Kidney glomerular epithelial cell (primary cell): ENCODE results near the gene FGF18.
A peak's percentile ranks its signal among the peaks of the same experiment; 100 is the strongest.

Experiments used
- DNase-seq: peaks from one replicate; lab custom pipeline; 2025; lab: John Stamatoyannopoulos, UW

The FGF18 gene

DNA sequence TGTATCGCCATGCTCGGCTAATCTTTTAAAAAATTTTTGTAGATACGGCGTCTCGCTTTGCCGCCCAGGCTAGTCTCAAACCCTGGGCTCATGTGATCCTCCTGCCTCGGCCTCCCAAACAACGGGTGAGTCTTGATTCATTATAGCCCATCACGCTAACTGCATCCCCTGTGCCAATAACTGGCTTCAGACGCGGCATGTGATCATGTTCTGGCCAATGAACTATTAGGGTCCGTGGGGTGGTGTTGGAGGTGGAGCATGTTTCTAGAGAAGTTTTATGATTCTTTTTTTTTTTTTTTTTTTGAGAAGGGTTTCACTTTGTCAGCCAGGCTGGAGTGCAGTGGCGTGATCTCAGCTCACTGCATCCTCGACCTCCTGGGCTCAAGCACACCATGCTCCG lies 51.0 kb downstream of the FGF18 start:
- DNase-seq, result no peak

DNA sequence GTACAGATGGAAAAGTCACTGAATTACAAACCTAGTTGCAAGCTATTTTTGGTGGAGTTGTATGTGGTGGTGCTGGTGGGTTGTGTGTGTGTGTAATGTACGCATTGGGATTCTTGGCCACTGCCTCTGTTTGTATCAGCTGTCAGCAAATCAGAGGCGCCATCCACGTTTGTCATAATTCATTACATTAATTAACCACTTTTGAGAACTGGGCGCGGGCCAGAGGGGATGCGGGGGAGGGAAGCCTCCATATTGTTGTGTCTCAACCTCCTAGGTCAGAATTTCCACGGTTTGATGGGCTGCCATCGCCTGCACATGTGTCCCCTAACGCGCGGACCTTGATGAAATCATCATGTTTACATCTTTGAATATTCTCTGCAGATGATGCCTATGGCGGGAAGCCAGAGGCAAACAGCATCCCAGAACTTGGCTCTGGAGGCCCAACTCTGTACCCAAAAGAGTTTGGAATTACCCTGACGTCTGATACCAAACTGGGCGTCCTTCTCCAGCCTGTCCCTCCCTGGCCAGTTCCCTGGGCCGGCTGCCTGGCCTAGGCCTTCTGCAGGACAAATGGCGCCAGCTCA lies 54.9 kb downstream of the FGF18 start:
- no peak for DNase-seq

DNA sequence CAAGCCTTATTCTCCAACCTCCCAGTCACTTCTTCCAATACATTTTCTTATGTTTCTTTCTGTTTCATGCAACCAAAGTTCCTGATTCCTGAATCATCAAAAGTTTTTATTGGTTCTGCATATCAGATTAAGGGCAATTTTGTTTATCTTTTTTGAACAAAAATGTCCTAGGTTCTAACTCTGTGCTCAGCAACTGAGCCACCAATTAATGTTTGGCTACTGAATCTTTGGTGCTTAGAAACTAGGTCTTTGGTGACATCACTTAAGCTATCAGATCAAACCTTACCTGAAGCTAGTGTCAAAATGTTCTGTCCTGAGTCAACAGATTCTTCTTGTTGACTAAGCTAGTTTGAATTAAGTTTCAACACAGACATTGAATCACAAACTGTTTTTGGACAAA lies 56.1 kb downstream of the FGF18 start:
- DNase-seq, result no peak

DNA sequence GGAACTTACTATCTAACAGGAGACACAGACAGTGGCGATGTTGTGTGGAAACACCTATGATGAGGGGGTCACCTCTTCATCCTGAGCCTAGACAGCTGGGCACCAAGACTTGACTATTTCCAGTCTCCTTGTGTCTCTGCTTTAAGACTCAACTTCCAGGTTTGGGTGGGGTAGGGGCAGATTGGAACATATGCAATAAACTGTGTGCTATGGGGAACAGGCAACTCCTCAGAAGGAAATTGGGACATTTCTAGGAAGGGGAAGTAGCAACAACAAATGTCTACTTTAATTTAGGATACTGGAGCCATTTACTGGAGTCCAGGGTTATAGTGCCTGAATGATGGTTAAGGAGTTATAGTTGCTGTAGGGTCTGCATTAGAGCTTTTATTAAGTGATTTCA lies 57.3 kb downstream of the FGF18 start:
- no peak for DNase-seq

DNA sequence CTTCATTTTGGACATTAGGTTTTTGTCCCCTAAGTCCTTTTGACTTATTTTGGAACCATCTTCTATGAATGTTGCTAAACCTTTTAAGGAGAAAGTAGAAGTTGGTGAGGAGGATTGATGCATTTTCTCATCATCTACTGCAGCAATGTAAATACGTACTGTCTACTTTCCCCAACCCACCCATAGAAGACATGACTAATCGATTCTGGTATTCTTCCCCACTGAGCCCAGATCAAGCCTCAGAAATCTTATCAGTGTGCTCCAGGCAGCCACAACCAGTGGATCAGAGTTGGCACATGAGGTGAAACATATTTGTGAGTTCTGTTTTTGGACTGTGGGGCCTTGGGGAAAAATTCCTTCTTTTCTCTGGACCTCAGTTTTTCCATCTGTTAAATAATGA lies 57.7 kb downstream of the FGF18 start:
- DNase-seq, result no peak

DNA sequence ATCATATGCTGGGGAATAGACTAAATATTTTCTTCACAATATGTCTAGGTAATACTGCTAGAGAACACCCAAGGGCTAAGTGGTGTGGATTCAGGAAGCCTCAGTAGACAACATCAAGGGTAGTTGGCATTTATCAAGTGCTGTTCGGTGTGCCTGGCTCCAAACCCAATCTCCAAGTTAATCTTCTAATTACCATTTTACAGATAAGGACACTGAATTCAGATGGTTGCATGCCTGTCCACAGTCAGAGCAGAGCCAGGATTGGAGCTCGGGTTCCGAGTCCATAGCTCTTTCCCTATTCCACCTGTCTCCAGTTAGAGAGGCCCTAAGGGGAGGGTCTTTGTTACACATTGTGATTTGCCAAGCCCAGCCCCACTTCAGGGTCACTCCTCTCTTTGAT lies 58.2 kb downstream of the FGF18 start:
- no peak for DNase-seq

DNA sequence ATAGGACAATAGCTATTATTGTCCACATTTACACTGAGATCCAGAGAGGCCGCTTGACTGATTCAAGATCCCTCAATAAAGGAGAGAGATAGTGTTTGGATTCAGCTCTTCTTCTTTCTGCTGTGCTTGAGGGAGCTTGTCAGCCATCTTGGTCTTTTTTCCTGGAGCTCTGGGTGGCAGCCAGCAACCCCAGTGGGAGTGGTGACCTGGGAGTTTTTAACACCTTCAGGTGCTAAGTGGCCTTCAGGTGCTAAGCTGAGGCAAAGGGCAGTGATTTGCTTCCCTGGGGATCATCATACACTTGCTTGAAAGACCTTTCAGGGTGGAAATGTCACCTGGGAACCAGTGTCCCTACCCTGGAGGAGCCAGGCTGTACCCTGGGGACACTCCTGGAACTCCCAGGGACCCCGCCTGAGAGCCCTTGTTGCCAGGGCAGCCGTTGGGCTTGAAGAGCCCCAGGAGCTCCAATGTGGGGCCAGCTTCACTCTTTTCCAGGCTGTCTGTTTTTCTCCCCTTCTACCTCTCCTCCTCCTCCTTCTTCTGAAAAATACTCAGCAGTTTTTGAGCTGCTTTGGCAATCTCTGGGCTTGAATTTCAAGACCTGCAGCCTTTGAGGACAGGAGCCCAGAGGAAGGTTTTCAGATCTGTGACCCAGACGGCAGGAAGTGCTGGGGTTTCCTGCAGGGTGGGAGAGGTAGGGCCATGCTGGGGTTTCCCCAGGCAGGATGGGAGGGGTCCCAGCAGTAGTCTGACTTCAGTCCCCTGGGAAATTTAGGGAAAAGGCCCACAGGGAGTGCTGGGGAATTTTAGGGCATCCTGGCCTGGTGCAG lies 59.7 kb downstream of the FGF18 start:
- no peak for DNase-seq

DNA sequence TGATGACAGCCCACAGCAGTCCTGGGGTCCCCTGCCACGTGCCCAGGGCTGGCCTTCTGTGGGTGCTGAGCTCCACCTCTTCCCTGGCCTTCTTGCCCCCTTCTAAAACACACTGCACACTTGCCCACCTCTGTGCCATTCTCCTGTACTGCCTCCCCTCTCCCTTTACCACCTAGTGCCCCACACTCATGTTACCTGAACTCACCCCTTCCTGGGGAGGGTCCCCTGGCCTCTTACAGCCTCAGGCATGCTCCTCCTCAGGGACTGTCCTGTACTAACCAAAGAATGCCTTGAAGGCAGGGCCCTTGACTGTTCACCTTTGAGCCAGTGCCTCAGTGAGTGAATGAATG lies 60.3 kb downstream of the FGF18 start:
- no peak for DNase-seq

DNA sequence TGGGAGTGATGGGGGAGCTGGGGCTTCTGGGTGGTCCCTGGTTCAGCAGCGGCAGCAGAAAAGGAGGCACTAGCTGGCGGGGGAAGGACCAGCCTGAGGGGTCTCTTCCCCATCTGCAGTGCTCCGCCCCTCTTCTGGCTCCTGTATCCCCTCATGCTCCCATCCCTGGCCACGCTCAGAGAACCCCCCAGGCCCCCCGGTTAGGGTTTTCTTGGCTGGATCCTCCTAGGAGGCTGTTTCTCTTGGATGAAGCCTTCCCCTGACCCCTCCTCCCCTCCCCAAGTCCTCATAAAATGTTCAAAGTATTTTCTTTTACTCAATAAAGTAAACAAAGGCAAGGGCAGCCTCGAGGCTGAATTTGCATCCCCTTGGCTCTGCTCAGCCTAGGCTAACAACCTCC lies 60.8 kb downstream of the FGF18 start:
- no peak for DNase-seq

DNA sequence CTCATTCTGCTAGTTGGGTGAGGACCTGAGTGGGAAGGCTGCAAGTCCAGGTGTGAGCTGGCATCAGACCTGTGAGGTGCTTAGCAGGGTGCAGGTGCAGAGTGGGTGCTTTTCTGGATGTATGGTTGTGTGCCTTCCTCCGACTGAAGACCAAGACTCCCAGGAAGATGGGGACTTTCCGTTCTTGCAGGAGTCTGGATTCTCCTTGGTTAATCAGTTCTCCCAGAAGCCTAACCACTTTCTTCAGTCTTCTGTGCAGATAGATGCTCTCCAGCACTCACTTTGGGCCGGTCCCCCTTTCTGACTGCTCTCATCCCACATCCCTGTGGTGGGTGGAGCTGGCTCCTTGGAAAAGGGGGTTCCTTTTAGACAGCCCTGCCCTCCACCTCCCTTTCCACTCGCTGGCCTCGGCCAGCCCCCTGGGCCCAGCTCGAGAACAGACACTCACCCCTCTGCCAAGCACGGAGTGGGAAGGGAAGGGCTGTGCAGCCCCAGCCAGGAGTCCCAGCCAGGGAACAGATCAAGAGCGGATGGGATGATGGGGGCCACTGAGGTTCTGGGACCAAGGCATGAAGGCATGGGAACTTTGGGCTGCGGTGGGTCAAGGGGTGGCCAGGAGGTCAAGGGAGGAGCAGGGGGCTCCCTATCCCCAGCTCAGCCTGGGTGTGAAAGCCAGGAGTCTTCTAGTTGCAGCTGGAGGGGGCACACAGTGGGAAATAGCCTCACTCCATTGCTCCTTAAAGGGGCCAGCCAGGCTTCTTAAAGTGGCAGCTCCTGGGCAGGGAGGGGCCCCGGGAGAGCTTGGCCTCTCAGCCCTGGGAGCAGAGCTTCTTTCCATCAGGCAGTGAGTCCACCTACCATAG lies 62.4 kb downstream of the FGF18 start:
- no peak for DNase-seq

DNA sequence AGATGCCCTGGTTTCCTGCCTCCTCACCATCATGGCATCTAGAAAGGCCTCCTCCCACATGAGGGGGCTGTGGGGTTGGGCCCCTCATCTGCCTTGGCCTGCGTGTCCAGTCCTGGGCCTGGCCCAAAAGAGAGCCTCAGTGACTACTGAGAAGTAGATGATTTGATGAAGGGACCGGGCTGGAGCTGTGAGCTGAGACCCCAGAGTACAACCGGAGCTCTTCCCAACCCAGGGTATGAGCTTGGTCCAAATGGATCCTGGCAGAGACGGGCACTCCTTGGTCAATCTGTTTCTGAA lies 62.9 kb downstream of the FGF18 start:
- no peak for DNase-seq

DNA sequence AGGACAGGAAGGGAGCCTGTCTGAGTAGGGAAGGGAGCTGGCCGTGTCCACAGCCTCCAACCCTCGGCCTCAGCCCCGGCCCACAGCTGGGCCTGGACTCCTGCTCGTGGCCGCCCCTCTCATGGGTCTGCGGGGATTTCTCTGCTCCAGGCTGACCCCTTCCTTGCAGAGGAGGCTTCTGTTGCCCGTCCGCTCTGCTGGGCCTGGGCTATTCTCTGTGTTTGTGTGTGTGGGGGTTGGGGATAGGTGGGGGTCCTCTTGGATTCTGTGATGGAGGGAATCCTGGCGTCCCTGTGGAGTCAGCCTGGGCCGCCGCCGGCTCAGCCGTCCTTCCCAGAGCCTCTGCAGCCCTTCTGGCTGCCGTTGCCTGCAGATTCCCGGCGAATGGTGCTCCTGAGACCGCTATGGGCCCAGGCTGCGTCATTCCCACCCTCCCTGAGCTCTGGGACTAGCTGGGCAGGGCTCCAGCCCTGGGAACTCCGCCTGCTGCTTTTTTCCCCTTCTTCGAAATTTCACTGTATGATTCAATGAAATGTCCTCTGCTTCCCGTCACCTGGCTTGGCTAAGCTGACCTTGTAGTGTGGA lies 64.2 kb downstream of the FGF18 start:
- no peak for DNase-seq

DNA sequence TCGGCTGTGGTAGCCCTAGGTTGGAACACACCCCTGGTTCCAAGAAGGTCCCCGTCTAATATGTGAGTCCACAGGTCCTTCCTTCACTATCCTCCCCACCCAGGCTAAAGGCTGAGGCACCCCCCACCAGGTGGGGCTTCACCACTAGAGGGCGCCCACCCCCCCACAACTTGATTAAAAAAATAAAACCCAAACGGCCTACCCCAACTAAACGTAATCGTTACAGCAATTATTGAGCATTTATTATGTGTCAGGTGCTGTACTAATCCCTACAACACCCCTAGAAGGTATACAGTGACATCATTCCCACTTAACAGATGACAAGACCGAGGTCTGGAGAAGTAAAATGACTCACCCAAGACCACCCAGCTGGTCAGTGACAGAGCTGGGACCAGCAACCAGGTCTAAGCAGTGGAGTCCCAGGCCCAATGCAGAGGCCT lies 65.0 kb downstream of the FGF18 start:
- no peak for DNase-seq

DNA sequence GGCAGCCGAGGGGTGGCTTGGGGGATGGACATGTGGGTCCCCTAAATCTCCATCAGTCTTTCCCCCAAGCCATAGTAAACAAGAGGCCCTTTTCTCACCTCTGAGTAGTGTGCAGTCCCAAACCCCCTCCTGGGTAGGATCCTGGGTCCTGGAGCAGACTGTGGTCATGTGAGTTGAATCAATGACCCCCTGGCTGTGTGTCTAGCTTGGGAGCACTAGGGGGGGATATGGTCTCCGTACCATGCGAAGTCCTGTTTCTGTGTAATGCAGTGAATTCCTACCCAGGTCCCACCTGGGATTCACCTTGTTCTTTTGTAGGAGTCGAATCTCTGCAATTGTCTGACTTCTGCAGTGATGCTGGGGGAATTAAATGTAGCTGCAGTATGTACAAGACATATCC lies 66.2 kb downstream of the FGF18 start:
- DNase-seq, result no peak

DNA sequence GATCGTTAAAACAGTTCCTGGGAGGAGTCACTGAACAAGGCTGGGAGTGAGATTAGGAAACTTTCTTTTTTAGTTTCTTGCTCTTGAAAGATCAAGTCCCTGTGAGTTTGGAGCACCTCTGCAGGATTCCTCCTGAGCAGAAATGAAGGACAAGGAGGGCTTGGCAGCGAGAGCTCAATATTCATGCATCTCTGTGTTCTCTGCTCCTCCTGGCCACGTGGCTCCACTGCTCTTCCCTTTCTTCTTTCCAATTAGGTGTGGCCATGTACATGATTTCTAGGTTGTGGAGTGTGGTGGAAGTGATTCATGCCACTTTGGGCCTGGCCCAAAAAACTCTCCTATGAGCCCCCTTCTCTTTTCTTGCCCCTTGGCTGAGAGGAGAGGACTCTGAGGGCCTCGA lies 67.2 kb downstream of the FGF18 start:
- no peak for DNase-seq

DNA sequence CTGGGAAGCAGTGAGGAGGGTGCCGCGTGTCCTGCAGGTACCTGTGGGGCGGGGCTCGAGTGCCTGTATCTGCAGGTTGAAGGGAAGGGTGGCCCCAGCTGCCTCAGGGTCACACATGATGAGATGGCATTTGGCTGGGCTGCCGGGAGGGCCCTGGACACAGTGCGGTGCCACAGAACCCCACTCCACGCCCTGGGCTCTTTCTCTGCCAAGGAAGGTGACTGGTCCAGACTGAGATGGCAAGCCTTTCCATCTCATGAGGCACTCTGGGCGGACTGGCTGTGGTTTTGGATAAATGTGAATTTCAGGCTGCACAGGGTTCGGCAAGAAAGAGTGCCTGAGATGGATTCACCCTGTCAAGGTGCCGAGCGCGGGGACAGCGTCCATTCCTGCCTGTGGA lies 69.4 kb downstream of the FGF18 start:
- DNase-seq, result no peak

DNA sequence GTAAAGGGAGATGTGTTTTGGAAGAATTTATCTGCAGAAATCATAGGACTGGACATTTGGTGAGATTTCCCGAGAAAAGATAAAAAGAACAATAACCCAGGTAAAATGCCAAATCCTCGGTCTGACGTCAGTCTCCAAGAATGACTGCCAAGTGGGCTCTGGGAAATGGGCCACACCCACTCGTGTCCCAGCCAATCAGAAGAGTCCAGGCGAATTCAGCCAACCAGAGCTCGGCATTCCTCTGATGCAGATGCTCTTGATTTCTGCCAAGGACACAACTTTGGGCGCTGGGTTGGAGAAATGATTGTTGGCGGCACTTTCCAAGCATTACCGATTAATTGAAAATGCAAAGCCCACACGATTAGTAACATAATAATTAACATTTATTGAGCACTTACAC lies 73.3 kb downstream of the FGF18 start:
- DNase-seq, result no peak

DNA sequence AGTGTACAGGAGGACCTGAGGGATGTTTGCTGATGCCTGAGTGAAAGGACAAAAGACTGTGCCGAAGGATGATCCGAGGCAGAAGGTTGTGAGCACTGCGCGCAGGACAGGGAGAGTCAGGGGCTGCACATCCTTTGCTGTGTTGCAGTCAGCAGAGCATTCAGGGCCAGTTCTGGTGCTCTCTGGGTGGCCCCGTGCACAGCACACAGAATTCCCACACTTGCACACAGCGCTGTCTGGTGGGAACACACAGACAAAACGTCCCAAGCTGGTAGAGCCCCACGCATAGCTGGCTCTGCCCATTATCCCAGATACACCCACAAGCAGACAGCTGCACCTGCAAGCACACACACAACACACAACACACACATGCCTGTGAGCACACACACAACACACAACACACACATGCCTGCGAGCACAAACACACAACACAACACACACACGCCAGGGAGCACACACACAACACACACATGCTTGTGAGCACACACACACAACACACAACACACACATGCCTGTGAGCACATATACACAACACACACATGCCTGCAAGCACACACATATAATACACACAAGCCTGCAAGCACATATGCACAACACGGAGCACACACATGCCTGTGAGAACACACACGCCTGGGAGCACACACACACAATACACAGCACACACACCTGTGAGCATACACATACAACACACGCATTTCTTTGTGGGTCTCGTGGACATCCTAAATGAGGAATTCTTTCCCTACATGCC lies 74.4 kb downstream of the FGF18 start:
- no peak for DNase-seq

DNA sequence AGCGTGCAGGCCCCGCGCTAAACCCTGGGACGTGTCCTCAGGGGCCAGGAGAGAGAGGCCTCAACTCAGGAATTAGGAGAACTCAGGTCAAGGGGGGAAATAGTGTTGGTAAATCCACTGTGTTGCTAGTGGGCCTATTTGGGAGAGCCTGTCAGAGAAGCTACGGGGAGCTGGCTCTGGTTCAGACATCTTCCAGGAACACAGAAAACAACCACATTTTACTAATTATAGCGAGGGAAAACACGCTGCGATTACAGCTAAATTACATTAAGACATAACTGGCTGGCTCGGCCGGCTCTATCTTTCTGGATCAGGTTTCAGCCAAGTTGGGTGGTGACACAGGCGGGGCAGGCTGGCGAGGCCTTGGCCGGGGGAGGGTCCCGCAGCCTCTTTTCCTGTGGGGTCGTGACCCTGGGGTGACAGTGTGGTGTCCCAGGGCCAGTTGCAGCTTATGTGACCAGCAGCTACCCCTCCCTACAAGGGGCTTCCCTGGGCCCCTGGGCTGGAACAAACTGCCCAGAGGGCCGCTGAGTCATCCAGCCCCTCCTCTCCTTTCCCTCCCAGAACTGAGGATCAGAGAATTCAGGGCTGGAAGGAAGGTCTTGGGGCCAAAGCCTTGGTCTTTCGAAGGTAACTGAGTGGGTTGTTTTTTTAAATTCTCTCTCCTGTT lies 75.1 kb downstream of the FGF18 start:
- DNase-seq, result peak; percentile 51

DNA sequence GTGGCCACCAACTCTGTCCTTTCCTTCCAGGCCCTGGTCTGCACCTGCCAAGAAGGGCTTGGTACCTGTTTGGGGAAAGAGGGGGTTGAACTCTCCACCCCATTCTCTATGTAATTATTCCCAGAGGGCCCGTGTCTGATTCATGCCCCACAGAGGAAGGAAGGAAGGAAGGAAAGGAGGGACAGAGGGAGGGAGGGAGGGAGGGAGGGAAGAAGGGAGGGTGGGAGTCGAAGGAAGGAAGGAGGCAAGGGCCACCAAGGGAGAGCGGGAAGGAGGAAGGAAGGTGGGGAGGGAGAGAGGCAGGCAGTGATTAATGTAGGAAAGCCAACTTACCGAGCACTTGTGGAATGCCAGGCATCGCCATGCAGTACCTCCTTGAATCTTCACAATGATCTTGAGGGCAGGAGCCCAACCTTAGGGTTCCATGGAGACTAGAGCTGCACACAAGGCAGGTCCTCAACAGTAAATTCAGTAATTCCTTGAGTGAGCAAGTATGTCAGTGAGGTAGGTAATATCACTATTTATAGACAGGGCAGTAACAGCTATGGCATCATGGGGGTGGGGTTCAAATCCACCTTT lies 75.8 kb downstream of the FGF18 start:
- peak; percentile 66 for DNase-seq

DNA sequence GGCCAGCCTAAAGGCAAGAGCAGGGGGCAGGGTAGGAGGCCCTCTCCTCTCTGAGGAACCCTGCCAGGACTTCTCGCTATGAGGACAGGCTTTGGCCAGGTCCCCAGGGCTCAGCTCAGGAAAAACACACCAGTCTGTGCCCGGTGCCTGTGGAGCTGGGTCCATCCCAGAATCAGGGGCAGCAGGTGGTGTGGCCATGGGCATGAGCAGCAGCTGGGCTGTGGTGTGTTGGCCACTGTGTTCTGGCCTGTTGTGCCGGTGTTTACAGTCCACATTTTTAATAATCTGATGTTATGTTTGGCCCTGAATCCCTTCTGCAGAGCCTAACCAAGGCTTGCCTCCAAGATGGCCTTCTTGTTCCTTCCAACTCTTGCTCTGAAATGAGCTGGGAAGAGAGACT lies 77.0 kb downstream of the FGF18 start:
- no peak for DNase-seq
